DMS53 treated with DMSO at 0.1 percent for 48 hours (cell line): Measurements from ENCODE around the gene ANXA9.

ENCODE experiments used
- DNase-seq: peaks from one replicate; lab custom pipeline; 2025; ENCODE audit not compliant: unreplicated experiment; lab: John Stamatoyannopoulos, UW

Gene ANXA9

GRCh38 chr1:151003180-151003579 is 21.1 kb downstream of the ANXA9 start:
- DNase-seq = no peak

- no peak for DNase-seq
Measured at GRCh38 chr1:151005729-151006319, 23.7 kb downstream of the ANXA9 start.

- DNase-seq = peak; percentile 75
Measured at GRCh38 chr1:151006327-151007052, 24.4 kb downstream of the ANXA9 start, which contains the start of gene MINDY1. TSS of gene MINDY1 (minus strand) at chr1:151006902. CDS start at chr1:151002617, 4,285 bp downstream.

- no peak for DNase-seq
Measured at GRCh38 chr1:151007853-151008243, 25.8 kb downstream of the ANXA9 start.

- peak; percentile 95 for DNase-seq
Measured at GRCh38 chr1:151008244-151009205, 26.4 kb downstream of the ANXA9 start, which contains the start of gene PRUNE1. TSS of gene PRUNE1 (plus strand) at chr1:151008449. CDS start at chr1:151008633, 184 bp downstream.

GRCh38 chr1:151009206-151009587 is 27.1 kb downstream of the ANXA9 start:
- no peak for DNase-seq

GRCh38 chr1:151009674-151010345 is 27.7 kb downstream of the ANXA9 start:
- DNase-seq = no peak

GRCh38 chr1:151010346-151010726 is 28.2 kb downstream of the ANXA9 start:
- no peak for DNase-seq

GRCh38 chr1:151011154-151011850 is 29.2 kb downstream of the ANXA9 start:
- DNase-seq = no peak

GRCh38 chr1:151012684-151013471 is 30.8 kb downstream of the ANXA9 start:
- DNase-seq = no peak

GRCh38 chr1:151013518-151013917 is 31.4 kb downstream of the ANXA9 start:
- DNase-seq = no peak

GRCh38 chr1:151024540-151025146 is 42.6 kb downstream of the ANXA9 start:
- peak; percentile 59 for DNase-seq

GRCh38 chr1:151026460-151026859 is 44.4 kb downstream of the ANXA9 start:
- no peak for DNase-seq

- DNase-seq = no peak
Measured at GRCh38 chr1:151032164-151032563, 50.1 kb downstream of the ANXA9 start.

- no peak for DNase-seq
Measured at GRCh38 chr1:151035167-151035566, 53.1 kb downstream of the ANXA9 start.

GRCh38 chr1:151036356-151036755 is 54.3 kb downstream of the ANXA9 start, which contains the start of gene BNIPL:
TSS of gene BNIPL (plus strand) at chr1:151036586. CDS start at chr1:151036726, 140 bp downstream.
- DNase-seq = no peak

GRCh38 chr1:151037032-151037431 is 54.9 kb downstream of the ANXA9 start:
- no peak for DNase-seq

- no peak for DNase-seq
Measured at GRCh38 chr1:151039521-151039920, 57.4 kb downstream of the ANXA9 start.

GRCh38 chr1:151043163-151043562 is 61.1 kb downstream of the ANXA9 start:
- no peak for DNase-seq
